Measurements from ENCODE around the gene RANGAP1. TPM values are rescaled to one million over a fixed set of nuclear protein-coding genes. Genes with fewer than 3 reads are reported as not detected.

RANGAP1 gene
- total and polyA plus RNA-seq, 2 of the 4 experiments (the other 2 are of a cell fraction) = 71.2 to 148 TPM

- no peak for ATAC-seq (ENCODE audit: low read depth)
- Histone ChIP-seq H3K9me3 (ENCODE audit: control insufficient read depth, insufficient read depth, low read length) (no peaks in the 10 kb centered on the region), H4K91ac (ENCODE audit: insufficient read depth, low read depth, low read length) (no peak overlapping the region), H3K23ac (ENCODE audit: low read depth, low read length) (no peak overlapping the region), H3K36me3 (ENCODE audit: control insufficient read depth, insufficient read depth, low read length) (peaks cover 57% of the 10 kb centered on the region), H3K18ac (ENCODE audit: low read depth, low read length) (no peak overlapping the region), H3K9me1 (ENCODE audit: insufficient read depth, low read length) (peaks cover 11% of the 10 kb centered on the region; the same call in 1 of the 2 replicates), H3K4me3 (ENCODE audit: insufficient read depth, low read depth, low read length) (no peak overlapping the region), H3K27me3 (ENCODE audit: control insufficient read depth, insufficient read depth, low read length) (no peaks in the 10 kb centered on the region), H2AK5ac (ENCODE audit: low read depth, low read length) (no peak overlapping the region), H3K27ac (ENCODE audit: insufficient read depth, low read length) (no peak overlapping the region), H2AFZ (replicated peaks; ENCODE audit: low read length, poor library complexity) (no peak overlapping the region), H3K79me1 (ENCODE audit: low read depth in 1 of 2, low read length in 2 of 2) (peaks cover 0 to 5% of the 10 kb centered on the region in 2 experiments; a peak in 1 of 4 replicates), H3K14ac (replicated peaks; ENCODE audit: low read depth, low read length) (no peak overlapping the region), H2BK15ac (ENCODE audit: low read depth, low read length) (no peak overlapping the region), H2BK5ac (ENCODE audit: low read depth, low read length, poor library complexity, severe bottlenecking) (no peak overlapping the region), H2BK20ac (ENCODE audit: low read depth, low read length) (no peak overlapping the region), H4K8ac (ENCODE audit: low read depth in 2 of 2, low read length in 2 of 2) (no peak overlapping the region), H3K9ac (ENCODE audit: low read depth, low read length) (no peak overlapping the region), H3K4me2 (ENCODE audit: low read depth, low read length) (no peak overlapping the region), H4K20me1 (ENCODE audit: insufficient read depth, low read length) (no peaks in the 10 kb centered on the region), H3K56ac (ENCODE audit: extremely low read depth, insufficient read depth, low read length) (no peak overlapping the region), H4K5ac (ENCODE audit: low read depth, low read length) (no peak overlapping the region), H2AK9ac (replicated peaks; ENCODE audit: low read depth, low read length, poor library complexity) (peak overlapping the region; percentile 16), H3K4me1 (ENCODE audit: control insufficient read depth, insufficient read depth, low read length) (no peaks in the 10 kb centered on the region), H3K4ac (ENCODE audit: low read depth, low read length) (no peak overlapping the region), H2BK120ac (ENCODE audit: low read depth, low read length) (no peak overlapping the region)
- CTCF ChIA-PET = no interaction called here
- BruUV-seq (replicated peaks) = no TSS peak
- intact Hi-C loops (cut with micrococcal nuclease) (no loop called here), dilution Hi-C loops (cut with HindIII; ENCODE audit: low sequenced_read_pairs, unreplicated experiment) (no loop called here), in situ Hi-C loops (cut with MboI; ENCODE audit: low sequenced_read_pairs) (no loop called here)
- POLR2A ChIA-PET (ENCODE audit: unreplicated experiment) = no interaction called here
- 98% methylated on average over 16 of the region's 26 CpGs; no CpG with 5 or more reads in 1 of the 2 experiments for WGBS, 2 experiments (ENCODE audit: extremely low coverage in 2 of 2, insufficient read length in 1 of 2)
- DNase-seq = no peak
- TF ChIP-seq RFX5 (IDR thresholded peaks at IDR 0.05; ENCODE audit: low read depth, low read length) = no peak
- TF ChIP-seq USF2 (IDR thresholded peaks at IDR 0.05; ENCODE audit: low read depth, low read length) = no peak
- no peak for TF ChIP-seq CEBPB (IDR thresholded peaks at IDR 0.05; ENCODE audit: low read depth, low read length)
- TF ChIP-seq MXI1 (IDR thresholded peaks at IDR 0.05; ENCODE audit: borderline replicate concordance, low read depth, low read length) = no peak
- TF ChIP-seq FOS (IDR thresholded peaks at IDR 0.05; ENCODE audit: low read depth, low read length) = no peak
- no peak for TF ChIP-seq POLR2A (IDR thresholded peaks at IDR 0.05; ENCODE audit: low read depth, low read length)
- TF ChIP-seq SMC3 (IDR thresholded peaks at IDR 0.05; ENCODE audit: low read depth, low read length) = no peak
- TF ChIP-seq RCOR1 (IDR thresholded peaks at IDR 0.05; ENCODE audit: insufficient replicate concordance, low read length) = no peak
- no peak for TF ChIP-seq MAFK (IDR thresholded peaks at IDR 0.05; ENCODE audit: low read depth, low read length)
- TF ChIP-seq ELK1 (IDR thresholded peaks at IDR 0.05; ENCODE audit: borderline replicate concordance, low read depth, low read length) = no peak
- no peak for TF ChIP-seq CHD1 (IDR thresholded peaks at IDR 0.05; ENCODE audit: low read depth, low read length)
Observed at GRCh38 chr22:41226723-41227655, 59.0 kb downstream of the RANGAP1 start.
